Head of caudate nucleus (tissue), 42 donors: ENCODE data around the gene SAMD4A.
"Not testable (repeated sequence)": the region's sequence is repeated elsewhere in the genome, so short reads cannot be mapped to it uniquely, and the experiment has no call there.

ENCODE experiments used
- DNase-seq, 42 donors: peaks; one replicate each; pipeline versions ENCODE4 v3.0.0 to v3.0.0-alpha.2; 2020 to 2021; ENCODE audit warnings: mixed read lengths in 7 of 42
- intact Hi-C: fragments of 100-400 bp; cut with DNase I; formaldehyde crosslinking; loops from one replicate; pipeline ENCODE4 v1.15.0; 2022

The SAMD4A gene

DNA sequence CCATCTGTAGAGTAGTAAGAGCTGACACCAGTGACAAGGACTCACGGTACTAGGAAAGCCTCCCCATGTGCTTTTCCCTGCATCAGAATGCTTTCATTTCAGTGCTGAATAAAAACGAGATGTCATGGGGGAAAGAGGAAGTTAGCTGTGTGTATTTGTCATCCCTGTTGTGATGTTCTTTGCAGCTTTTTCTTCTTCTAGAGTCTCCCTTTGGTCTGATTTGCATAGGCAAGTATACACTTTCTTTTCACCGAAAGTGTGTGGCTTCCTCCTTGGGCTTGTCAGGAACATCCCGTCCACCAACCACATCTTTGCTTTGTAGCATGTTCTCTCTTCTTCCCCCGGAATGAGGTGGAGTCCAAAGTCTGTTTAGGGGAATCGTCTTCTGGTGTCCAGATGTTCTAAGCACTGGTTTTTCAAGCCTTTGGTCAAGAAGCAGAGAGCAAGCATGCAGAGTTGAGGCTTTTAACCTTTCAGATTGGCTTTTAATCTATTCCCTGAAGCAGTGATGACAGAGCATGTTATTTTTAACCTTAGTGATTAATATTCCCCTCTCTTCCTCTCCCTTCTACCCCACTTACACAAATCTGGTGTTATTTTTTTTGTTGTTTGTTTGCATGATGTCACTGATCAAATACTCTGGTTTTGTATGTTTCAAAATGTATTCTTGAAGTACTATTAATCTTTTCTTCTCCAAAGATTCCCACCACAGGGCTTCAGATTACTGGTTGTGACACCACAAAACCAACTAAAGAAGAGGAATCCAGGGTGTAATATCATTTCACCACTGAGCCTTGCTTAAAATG is 163.4 kb downstream of the SAMD4A start:
- intact Hi-C loops: no loop called here
- peak in 4 of 42 donors; percentile 10 to 29 (median 16) for DNase-seq

DNA sequence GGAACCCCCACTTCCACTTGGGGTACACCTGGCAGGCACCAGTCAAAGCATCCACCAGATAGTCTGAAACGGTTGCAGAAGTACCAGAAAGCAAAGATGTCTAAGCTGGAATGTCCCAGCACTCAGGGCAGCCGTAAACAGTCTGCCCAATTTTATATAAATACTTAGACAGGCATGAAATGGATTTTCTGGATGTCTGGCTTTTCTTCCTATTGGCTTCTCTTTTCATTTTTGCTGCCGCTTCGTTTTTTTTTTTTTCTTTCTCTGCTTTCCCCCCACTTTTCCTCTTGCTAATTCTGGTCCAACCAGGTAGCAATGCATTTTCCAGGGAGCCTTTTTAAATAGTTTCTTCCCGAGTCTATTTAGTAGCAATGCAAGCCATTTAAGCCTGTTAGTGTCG is 168.0 kb downstream of the SAMD4A start:
- intact Hi-C loops: no loop called here
- DNase-seq: no peak

DNA sequence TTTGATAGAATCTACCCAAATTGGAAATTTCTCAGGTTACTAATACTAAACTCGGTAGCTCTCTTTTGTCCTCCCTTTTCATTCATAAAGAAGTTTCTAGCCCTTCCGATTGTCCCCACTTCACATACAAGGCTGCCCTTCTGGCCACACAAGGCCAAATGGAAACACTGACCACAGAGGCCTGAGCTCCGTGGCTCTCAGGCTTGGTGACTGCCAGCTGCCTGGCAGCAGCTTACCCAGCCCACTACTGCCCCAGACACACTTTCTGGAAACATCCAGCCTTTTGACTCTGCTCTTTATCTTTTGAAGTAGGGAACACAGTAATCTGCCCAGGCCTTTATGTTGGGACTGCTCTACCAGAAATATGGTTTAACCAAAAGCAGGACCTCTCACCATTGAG is 168.5 kb downstream of the SAMD4A start:
- intact Hi-C loops: no loop called here
- no peak for DNase-seq

DNA sequence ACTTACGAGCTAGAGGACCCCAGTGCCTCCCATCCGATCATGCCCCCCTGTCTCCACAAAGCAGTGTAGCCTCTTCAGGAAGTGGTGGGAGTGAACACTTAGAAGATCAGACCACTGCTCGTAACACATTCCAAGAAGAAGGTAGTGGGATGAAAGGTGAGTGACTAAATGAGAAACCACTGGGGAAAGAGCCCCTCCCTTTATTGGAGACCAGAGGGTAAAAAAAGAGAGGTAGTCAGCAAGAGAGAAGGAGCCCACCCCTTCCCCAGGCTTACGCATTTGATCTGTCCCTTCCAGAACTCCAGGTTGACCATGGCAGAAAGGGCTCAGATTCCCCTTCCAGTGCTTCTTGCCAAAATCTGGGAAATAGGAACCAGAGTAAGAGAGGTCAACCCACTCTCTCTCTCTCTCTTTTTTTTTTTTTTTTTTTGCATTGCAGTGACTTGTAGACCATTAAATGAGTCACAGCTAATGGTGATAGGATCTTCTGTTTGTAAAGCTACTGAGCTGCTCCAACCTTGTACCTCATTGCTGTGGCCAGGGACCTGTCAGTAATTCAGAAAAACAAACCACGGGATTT is 170.3 kb downstream of the SAMD4A start:
- intact Hi-C loops: no loop called here
- peak in 1 of 42 donors; percentile 17 for DNase-seq

DNA sequence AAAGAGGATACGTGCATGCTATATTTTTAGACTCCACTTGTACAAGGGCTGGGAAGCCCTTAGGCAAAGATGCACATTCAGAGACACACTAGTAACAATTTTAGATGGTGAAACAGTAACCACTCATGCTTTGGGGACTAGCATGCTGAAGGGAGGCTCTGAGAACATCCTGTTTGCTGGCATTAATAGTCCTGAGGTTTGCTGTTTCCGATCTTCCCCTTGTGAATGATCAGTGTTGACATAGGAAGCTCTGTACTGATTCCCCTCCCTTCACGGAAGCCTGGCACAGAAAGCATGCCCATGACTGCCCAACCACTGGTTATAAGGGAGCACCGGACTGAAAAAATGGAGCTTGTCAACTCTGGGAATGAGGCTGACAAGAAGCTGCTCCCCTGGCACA is 171.1 kb downstream of the SAMD4A start:
- intact Hi-C loops: no loop called here
- DNase-seq: peak in 6 of 42 donors; percentile 9 to 40 (median 15)

DNA sequence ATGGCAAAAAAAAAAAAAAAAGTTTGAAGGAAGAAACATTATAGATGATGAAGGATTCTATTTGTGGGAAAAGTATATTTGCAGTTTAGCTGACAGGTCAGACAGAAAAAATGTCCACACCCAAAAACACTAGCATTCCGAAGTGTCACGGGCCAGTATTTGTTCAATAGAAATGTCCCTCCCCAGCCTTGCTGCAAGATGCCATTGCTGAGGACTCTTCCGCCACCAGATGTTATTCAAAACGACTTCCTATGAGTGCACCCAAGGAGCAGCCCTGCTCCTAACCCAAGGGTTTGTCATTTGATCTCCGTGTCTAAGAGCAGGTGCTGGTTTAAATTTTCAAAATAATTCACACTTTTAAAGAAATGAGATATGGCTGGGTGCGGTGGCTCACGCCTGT is 172.6 kb downstream of the SAMD4A start:
- intact Hi-C loops: no loop called here
- DNase-seq: peak in 1 of 42 donors; percentile 29

DNA sequence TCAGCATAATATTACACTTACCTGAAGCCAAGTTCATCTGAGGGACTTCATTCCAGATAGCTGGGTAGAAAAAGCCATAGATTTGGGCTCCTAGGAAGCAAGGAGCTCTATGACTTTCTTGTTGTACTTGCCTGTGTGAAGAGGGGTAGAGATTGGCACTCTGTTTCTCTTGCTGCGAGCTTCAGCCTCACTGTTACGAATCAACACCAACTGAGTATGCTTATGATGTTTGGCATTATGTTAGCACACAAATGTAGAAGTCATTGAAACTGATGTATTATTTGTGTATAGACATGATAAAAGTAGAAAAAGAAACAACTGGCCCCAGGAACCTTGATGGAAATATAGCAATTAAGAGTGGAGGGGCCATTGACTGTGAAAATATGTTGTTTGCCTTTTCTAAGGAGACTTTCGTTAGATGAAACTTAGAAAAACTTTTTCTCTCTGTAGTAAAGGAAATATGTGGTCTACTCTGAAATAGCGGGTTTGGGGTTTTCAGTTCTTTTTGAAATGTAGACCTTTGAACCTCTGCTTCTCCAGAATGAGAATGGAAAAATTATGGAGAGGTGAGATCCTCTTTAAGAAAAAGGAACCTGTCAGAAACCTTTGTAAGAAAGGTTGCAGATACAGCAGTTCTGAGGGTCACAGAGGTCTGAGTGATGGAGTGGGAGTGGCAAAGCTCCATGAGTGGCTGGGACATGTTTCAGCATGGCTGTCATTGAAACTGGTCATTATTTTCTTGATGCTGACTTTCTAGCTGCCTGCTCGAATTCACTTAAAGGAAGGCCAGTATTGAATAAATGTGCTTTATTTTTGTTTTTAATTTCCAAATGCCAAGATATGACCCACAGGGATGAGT is 175.8 kb downstream of the SAMD4A start:
- DNase-seq: no peak
- intact Hi-C loops: no loop called here

DNA sequence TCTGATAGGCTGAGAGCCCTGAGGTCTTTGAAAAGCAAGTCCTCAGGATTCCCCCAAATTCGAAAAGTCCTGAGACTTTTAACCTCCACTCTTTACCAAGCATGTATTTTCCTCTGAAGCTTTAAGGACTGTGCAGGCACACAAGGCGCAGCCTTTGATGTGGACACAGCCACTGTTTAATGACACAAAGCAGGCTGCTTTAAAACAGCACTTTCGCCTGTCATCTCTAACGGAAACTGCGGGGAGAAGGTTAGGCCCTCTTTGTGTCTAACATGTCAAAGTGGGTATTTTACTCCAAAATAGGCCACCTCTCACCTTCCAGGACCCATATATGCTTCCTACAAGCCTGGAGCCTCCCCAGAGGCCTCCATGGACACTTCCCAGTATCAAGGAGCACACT is 176.5 kb downstream of the SAMD4A start:
- DNase-seq: no peak
- intact Hi-C loops: no loop called here

DNA sequence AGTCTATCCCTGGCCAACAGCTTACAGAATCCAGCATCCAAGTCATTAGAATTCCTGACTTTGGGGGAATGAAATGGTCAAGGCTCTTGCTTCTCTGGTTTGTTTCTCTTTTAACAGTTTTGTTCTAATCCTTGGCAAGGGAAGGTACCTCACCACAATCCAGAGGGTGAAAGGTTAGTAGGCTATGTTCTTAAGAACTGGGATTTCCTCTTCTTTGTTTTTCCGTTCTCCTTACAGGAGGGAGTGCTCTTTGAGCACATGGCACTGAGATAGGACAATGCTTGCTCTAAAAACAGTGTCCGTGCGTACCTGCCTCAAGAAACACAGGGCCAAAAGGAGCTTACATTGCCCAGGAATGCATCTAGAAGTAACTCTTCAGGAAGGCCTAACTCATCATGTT is 179.1 kb downstream of the SAMD4A start:
- intact Hi-C loops: no loop called here
- DNase-seq: no peak

DNA sequence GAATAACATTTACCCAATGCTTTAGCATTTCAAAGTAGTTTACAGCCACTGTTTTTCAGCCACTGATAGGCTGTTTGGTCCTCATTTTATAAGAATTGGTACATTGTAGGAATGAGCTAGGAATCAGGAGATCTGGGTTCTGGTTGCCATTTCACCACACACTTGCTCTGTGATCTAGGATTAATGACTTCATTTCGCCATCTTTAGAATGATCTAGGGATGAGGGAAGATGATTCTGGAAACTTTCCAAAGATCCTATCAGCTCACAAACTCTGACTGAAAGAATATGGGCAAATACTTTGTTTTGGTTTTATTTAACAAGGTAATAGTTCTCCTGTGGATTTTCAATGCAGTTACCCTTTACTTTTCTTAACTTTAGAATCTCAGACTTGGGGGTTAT is 180.7 kb downstream of the SAMD4A start:
- DNase-seq: no peak
- intact Hi-C loops: no loop called here

DNA sequence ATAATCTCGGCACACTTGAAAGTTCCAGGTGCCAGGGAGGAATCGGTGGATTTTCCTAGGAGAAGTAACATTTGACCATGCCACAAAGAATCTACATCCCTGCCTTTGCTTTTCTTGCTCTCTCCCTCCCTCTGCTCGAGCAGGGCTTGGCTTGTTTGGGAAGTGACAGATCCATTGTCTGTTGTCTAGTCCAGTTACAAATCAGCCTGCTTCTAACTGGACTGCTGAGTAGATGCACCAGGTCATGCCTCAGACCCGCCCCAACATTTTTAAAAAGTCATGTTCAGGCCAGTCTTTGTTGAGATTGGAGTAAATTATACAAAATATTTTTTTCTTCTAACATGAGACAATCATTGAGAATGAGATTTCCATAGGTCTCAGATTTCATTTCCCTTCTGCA is 182.3 kb downstream of the SAMD4A start:
- no peak for DNase-seq
- intact Hi-C loops: no loop called here

DNA sequence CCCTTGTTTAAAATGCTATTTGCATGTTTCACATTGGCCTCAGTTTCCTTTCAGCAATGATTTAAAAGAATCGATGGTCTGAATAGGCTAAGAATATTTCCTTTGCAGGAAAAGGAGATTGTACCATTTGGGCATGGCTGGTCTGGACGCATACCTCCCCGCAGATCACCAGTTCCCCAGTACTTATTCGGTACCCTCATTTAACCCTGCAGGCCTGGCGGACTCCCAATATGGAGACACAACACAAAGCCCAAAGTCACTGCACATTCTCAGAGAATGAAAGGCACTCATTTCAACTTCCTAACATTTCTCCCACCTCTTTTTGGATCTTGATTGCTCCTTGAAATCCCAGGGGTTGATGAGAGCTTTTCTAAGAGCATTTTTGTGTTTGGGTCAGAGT is 182.8 kb downstream of the SAMD4A start:
- intact Hi-C loops: no loop called here
- peak in 2 of 42 donors; percentile 10 to 46 for DNase-seq

DNA sequence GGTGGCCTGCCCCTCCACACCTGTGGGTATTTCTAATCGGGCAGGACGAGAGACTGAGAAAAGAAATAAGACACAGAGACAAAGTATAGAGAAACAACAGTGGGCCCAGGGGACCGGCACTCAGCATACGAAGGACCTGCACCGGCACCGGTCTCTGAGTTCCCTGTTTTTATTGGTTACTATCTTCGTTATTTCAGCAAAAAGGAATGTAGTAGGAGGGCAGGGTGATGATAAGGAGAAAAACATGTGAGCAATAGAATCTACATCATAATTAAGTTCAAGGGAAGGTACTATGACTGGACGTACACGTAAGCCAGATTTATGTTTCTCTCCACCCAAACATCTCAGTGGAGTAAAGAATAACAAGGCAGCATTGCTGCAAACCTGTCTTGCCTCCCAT is 185.7 kb downstream of the SAMD4A start:
- intact Hi-C loops, DNase-seq: not testable (repeated sequence)

DNA sequence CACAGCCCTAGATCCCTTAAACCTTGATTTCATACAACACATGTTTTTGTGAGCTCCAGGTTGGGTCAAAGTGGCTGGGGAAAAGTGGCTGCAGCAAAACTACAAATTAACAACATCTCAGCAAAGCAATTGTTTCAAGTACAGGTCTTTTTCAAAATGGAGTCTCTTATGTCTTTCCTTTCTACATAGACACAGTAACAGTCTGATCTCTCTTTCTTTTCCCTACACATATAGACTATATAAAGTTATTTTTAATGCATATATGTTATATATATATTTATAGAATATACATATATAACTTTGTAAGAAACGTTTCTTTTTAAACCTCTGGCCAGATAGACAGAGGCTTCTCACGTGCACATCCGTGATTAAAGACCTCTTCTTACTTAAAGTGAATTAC is 186.5 kb downstream of the SAMD4A start:
- DNase-seq, intact Hi-C loops: not testable (repeated sequence)

DNA sequence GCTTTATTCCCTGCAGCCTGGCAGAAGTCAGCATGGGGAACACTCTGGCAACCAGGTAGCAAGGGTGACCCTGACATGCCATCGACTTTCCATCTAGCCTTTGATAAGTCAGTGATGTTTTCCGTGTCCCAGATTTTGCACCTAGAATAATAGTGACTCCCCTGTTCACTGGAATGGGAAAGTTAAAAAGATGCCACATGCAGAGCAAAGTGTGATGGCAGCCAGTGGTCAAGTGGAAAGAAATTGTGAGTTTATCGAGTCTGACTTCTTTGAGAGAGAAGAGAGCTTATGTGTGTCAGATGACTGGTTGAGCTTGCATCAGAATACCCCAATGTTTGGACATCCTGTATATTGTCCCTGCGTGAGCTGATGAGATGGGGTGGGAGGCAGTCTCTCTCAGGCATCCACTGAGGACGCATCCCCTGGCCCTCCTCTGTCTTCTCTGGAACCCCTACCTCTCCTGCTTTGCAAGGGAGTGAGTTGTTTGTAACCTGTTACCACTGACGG is 187.2 kb downstream of the SAMD4A start:
- no peak for DNase-seq
- intact Hi-C loops: no loop called here

DNA sequence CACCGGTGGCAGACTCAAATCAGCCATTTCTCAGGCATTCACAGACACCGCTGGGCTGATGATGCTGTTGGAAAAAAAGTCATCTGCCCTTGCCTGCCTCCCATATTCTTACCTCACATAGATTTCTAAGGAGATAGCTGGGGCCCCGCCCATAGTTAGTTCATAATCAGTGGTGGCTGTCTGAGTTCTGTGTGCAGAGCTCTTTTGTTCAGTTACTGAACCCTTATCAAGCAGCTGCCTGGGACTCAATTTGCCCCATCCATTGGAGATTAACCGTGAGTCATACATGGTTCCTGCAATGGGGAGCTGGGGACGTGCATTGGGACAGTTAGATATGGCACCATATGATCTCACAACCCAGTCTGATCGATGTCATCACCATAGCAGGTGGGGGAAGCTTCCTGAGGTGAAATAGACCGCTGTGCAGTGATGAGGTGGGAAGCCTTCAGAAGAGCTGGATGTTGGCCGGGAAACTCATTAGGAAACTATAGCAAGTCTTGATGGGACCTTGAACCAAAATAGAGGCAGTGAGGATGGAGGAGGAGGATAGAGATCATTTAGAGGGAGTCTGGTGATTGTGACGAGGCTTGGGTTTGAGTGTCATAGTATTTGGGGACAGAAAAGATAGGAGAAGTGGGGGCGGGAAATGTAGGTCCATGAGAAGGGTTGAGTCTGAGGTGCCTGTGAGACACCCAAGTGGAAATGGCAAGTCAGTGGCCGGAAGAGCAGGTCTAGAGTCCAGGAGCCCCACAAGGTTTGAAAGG is 187.9 kb downstream of the SAMD4A start:
- no peak for DNase-seq

DNA sequence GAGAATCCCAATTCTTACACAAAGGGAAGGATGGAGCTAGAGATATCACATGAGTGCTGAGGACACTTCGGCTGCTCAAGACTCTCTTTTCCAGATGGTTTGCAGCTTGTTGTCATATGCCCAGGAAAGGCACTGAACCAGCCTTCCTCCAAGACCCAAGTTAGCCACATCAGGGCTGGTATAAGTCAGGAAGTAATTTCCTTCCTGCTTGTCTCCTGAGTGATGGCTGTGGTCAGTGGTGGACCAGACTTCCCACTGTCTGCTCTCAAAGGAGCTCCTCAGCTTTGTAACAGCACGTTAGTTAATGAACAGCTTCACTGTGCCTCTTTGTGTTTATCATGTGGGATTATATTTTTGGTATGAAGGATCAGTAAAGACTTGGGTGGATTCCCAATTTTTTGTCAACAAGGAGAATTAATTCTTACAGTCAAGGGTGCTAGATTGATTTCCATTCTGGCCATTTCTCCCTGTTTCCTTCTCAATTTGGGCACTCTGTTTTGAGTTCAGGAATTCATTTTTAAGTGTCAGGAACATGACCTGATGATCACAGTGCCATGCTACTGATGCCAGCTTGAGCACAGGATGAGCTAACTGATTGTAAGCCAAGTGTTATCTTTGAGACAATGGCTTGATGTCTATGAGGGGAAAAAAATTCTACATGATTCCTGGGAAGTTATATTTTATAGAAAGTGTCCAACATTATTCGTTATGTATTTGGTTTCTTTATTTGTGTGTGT is 189.9 kb downstream of the SAMD4A start:
- intact Hi-C loops: no loop called here
- no peak for DNase-seq

More for the DNA sequence above, 187.9 kb downstream of the SAMD4A start:
- intact Hi-C loops: no loop called here

DNA sequence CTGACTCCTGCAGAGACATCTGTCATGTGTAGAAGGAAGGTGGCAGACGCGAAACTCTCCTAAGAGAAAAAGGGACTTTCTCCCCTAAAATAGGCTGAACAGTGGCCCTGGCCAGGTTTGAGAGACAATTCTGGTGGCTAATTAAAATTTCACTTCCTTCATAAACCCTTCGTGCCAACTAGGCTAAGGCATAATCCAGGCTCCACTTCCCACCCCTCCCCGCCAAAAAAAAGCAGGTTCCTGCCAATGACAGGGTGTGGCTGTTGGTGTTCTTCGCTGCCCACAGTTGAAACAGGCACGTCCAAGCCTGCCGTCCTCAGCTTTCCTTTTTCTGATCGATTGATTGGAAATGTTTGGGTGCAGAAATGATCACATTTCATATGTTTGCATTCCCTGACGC is 191.1 kb downstream of the SAMD4A start:
- DNase-seq: peak in 1 of 42 donors; percentile 17
- intact Hi-C loops: no loop called here
